GM19240 (cell line): ENCODE measurements around the gene POLR3F.
"Not testable (repeated sequence)": the region's sequence is repeated elsewhere in the genome, so short reads cannot be mapped to it uniquely, and the experiment has no call there.

Experiments used
- DNase-seq: peaks from one replicate; pipeline ENCODE4 v3.0.0; 2011; ENCODE audit warnings: low spot score; ENCODE audit not compliant: insufficient read length

Gene POLR3F

DNA sequence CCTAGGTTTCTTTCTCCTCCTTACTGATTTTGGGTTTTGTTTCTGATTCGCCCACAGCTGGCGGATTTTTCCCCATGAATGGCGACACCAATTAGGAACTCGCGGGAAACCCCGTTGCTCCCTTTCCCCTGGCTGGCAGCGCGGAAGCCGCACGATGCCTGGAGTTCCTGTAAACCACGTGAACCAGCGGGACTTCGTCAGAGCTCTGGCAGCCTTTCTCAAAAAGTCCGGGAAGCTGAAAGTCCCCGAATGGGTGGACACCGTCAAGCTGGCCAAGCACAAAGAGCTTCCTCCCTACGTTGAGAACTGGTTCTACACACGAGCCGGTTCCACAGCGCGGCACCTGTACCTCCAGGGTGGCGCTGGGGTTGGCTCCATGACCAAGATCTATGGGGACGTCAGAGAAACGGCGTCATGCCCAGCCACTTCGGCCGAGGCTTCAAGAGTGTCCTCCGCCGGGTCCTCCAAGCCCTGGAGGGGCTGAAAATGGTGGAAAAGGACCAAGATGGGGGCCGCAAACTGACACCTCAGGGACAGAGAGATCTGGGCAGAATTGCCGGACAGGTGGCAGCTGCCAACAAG, 37.4 kb downstream of the POLR3F start:
- DNase-seq = no peak

DNA sequence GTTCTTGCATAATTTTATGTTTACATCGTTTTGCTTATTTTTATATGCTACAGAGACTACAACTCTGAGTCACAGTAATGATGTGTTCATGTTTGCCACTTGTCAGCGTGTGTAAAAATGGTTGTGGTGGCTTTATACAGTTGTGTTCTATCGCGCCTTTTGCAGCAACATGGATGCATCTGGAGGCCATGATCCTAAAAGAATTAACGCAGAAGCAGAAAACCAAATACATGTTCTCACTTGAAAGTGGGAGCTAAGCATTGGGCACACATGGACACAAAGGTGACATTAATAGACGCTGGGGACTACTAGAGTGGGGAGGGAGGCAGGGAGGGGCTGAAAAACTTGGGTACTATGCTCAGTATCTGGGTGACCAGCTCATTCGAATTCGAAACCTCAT, 39.6 kb downstream of the POLR3F start:
- no peak for DNase-seq

- DNase-seq = peak; percentile 87
Observed at GRCh38 chr20:18507218-18508191, 40.3 kb downstream of the POLR3F start, which contains the start of gene SEC23B. Gene SEC23B (plus strand): TSS chr20:18507940. CDS start chr20:18510836, 2,896 bp downstream.

DNA sequence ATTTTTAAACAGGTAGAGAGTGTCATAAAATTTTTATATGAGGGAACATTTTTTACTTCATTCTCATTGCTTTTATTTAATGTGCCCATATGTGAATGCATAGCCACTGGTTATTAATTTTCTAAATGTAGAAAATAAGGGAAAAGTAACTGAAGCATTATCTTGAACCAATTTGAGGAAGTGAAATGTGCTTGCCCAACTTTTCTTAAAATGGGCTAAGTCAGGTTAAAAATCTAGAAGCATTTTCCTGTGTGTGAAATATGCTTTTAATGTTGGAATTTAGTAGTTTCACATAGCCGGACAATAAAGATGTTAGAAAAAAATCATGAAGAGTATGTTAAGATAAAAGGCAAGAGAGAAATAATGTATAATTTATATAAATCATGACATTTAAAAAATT, 44.4 kb downstream of the POLR3F start:
- no peak for DNase-seq

DNA sequence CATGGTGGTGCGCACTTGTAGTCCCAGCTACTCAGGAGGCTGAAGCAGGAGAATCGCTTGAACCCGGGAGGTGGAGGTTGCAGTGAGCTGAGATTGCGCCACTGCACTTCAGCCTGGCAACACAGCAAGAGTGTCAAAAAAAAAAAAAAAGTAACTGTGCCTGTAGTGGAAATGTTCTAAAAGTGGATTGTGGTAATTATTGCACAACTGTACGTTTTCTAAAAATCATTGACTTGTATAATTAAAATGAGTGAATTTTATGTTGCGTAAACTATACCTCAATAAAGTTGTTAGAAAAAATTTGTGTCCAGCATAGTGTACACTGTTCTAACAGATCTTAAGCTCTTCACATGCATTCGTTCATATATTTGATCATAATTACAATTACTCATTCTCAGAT, 46.0 kb downstream of the POLR3F start:
- no peak for DNase-seq

- DNase-seq = no peak
Observed at GRCh38 chr20:18514127-18514526, 46.9 kb downstream of the POLR3F start.

GRCh38 chr20:18515973-18516372, 48.8 kb downstream of the POLR3F start:
- DNase-seq = no peak

- not testable (repeated sequence) for DNase-seq
Observed at GRCh38 chr20:18522066-18522465, 54.9 kb downstream of the POLR3F start.

DNA sequence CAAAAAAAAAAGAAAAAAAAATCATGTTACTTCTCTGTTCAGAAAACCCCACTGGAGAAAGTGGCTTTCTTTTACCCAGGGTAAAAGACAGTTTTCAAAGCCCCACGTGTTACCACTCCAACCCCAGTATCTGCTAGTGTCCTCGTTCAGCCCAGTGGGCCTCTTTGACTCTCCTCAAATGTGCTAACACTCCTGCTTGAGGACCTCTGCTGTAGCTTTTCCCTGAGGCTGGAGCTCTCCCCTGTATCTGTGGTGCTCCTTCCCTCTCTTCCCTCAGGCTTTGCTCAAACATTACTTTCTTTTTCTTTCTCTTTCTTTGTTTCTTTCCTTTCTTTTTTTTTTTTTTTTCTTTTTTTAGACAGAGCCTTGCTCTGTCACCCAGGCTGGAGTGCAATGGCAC, 55.9 kb downstream of the POLR3F start:
- DNase-seq = no peak

GRCh38 chr20:18524646-18525045, 57.5 kb downstream of the POLR3F start:
- DNase-seq = no peak

GRCh38 chr20:18526761-18527160, 59.6 kb downstream of the POLR3F start:
- DNase-seq = not testable (repeated sequence)

DNA sequence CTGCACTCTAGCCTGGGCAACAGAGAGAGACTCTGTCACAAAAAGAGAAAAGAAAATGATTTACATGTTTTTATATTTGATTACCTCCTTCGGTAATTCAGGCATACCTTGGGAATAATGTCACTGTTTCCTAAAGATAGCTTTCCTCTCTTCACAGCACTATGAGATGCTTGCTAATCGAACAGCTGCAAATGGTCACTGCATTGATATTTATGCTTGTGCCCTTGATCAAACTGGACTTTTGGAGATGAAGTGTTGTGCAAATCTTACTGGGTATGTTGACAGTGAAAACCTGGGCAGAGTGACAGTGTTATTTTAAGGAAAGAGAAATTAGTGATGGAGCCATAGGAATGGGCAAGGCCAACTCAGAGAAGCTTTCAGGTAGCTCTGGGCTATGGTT, 60.1 kb downstream of the POLR3F start:
- DNase-seq = no peak

DNA sequence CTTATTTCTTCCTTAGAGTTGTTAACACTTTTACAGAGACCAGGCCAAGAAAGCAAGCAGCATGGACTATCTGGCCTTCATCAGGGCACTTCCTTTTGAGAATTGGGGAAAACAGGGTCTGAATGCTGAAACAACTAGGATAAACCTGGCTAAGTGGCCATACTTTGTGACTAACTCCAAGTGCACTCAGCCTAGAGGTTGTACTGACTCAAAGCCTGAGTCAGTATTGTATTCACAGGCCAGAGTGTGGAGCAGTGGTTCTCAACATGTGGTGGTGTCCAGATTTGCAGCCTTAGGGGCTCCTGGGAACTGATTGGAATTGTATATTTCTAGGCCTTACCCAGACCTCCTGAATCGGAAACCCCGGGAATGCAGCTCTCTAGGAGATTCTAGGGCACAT, 60.6 kb downstream of the POLR3F start:
- DNase-seq = no peak

GRCh38 chr20:18529041-18529440, 61.9 kb downstream of the POLR3F start:
- DNase-seq = no peak

GRCh38 chr20:18532626-18533025, 65.4 kb downstream of the POLR3F start:
- DNase-seq = no peak

- DNase-seq = no peak
Observed at GRCh38 chr20:18533491-18533890, 66.3 kb downstream of the POLR3F start.

DNA sequence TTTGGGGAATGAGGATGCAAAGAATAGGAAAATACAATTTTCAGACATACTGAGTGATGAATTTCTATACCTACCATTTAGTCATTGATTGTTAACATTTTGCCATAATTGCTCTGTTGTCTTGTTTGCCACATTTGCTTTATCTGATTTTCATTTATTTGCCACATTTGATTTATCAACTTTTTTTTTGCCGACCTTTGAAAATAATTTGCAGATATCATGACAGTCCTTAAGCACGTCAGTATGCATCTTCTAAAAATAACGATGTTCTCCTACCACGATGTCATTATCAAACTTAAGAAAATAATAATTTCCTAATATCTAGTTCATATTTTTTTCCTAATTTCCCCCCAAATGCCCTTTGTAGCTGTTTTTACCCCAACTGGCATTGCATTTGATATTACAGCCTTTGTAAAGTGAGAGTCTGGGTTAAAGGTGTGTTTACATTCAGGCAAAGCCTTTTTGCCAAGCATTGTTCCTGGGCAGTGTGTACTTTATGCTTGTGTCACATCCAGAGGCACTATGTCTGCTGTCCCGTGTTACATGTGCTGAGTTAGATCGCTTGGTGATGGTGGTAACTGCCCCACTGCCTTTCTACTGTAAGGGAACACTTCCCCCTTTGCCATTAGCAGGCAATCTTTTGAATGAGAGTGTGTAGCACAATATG, 66.9 kb downstream of the POLR3F start:
- DNase-seq = no peak
